OCI-LY1 (cell line): ENCODE measurements around the gene UBQLN3.

ENCODE experiments used
- CTCF ChIP-seq: fragments of 200-600 bp; sonication (generic), shearing (Covaris generic); IDR thresholded peaks from 2 replicates; pipeline ENCODE4 v1.5.1; 2017; ENCODE audit warnings: mild to moderate bottlenecking, antibody characterized with exemption, low read length, moderate library complexity, mixed read lengths
- EZH2 ChIP-seq: fragments of 200-600 bp; sonication (generic), shearing (Covaris generic); IDR thresholded peaks from 2 replicates; pipeline ENCODE4 v1.8.0; 2017; ENCODE audit warnings: borderline replicate concordance, mixed run types, mild to moderate bottlenecking, antibody characterized with exemption, low read length, moderate library complexity, mixed read lengths

DNA sequence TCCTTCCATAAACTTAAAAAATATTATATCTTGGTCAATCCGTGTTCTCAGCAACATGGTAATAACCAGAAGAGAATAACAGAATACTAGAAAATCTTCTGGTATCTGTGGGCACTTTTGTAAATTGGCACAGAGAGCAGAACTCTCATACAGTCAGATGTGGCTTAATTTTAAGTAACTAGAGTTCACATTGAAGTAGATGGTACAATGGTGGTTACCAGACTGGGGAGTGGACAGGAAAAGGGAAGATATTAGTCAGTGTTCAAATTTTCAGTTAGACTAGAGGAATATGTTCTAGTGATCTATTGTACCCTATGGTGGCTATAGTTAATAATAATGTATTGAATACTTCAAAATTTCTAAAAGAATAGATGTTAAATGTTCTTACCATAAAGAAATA lies 31.7 kb upstream of the UBQLN3 start:
- TF ChIP-seq CTCF = no peak
- no peak for TF ChIP-seq EZH2
